NCI-H510A (cell line): ENCODE results near the gene NUDT8.
"Not testable (repeated sequence)": the region's sequence is repeated elsewhere in the genome, so short reads cannot be mapped to it uniquely, and the experiment has no call there.

ENCODE experiments used
- DNase-seq: peaks from one replicate; lab custom pipeline; 2025; lab: John Stamatoyannopoulos, UW

The NUDT8 gene

DNA sequence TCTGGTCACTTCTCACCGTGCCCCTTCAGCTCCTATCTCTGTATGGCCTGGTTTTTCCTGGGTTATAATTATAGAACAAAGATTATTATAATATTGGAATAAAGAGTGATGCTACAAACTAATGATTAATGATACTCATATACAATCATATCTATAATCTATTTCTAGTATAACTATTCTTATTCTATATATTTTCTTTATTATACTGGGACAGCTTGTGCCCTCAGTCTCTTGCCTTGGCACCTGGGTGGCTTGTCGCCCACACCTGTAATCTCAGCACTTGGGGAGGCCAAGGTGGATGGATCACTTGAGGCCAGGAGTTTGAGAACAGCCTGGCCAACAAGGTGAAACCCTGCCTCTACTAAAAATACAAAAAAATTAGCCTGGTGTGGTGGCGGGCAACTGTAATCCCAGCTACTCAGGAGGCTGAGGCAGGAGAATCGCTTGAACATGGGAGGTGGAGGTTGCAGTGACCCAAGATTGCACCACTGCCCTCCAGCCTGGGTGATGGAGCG lies 30.0 kb upstream of the NUDT8 start:
- not testable (repeated sequence) for DNase-seq

- no peak for DNase-seq
Measured at GRCh38 chr11:67657300-67657699, 27.6 kb upstream of the NUDT8 start.

DNA sequence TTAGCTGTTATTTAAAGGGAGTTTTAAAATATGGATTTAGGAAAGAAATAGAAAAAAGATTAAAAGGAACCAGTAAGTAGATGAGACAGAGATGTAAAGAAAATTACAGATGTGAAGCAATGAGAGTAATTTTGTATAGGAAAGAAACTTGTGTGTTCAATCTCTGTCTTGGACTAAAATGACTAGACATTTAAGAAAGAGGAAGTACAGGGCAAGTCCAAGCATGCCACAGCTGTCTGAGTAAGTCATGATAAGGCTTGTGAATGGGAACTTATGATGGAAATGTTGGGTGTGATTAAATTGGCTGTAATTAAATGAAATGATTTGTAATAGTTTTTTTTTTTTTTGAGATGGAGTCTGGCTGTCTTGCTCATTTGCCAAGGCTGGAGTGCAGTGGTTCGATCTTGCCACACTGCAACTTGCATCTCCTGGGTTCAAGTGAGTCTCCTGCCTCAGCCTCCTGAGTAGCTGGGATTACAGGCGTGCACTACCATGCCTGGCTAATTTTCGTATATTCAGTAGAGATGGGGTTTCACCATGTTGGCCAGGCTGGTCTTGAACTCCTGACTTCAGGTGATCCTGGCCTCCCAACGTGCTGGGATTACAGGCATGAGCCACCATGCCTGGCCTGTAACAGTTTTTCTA lies 26.7 kb upstream of the NUDT8 start:
- no peak for DNase-seq

DNA sequence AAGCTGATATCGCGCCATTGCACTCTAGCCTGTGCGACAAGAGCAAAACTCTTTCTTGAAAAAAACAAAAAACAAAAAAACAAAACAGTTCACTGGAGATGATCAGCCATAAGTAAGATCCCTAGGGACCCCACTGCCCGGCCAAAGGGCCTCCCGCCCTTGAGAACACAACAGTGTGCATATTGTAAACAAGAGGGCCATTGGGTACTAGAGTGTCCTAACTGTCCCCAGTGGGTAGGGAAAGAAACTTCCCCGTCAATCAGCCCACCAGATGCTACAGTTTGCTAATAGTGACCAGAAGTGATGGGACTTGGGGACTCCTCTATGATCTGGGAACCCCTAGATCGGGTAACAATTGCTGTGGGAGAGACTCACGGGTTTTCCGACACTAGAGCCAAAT lies 24.5 kb upstream of the NUDT8 start:
- DNase-seq, result no peak

DNA sequence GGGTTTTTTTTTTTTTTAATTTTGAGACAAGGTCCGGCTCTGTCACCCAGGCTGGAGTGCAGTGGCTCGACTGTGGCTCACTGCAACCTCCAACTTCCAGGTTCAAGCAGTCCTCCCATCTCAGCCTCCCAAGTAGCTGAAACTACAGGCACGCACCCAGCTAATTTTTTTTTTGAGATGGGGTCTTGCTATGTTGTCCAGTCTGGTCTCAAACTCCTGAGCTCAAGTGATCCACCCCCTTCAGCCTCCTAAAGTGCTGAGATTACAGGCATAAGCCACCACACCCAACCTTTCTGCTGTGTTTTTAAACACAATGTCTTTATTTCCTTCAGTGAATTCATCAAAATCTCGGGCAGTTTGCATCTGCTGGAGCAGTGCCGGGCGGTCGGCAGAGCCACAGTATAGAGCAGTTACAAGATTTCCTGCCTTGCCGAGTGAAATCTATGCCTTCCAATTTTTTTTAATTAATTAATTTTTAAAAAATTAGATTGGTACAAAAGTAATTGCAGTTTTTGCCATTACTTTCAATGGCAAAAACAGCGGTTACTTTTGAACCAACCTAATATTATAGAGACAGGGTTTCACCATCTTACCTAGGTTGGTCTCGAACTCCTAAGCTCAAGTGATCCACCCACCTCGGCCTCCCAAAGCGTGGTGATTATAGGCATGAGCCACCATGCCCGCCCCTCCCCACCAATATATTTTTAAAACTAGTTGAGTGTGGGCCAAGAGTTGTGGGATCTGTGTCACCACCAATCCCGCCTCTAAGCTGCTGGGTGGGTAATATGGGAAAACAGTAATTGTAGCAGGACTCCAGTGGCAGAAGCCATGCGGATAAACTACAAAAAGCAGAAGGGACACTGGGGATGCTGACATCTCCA lies 23.5 kb upstream of the NUDT8 start:
- DNase-seq, result no peak

- DNase-seq, result no peak
Measured at GRCh38 chr11:67651976-67652781, 22.4 kb upstream of the NUDT8 start.

DNA sequence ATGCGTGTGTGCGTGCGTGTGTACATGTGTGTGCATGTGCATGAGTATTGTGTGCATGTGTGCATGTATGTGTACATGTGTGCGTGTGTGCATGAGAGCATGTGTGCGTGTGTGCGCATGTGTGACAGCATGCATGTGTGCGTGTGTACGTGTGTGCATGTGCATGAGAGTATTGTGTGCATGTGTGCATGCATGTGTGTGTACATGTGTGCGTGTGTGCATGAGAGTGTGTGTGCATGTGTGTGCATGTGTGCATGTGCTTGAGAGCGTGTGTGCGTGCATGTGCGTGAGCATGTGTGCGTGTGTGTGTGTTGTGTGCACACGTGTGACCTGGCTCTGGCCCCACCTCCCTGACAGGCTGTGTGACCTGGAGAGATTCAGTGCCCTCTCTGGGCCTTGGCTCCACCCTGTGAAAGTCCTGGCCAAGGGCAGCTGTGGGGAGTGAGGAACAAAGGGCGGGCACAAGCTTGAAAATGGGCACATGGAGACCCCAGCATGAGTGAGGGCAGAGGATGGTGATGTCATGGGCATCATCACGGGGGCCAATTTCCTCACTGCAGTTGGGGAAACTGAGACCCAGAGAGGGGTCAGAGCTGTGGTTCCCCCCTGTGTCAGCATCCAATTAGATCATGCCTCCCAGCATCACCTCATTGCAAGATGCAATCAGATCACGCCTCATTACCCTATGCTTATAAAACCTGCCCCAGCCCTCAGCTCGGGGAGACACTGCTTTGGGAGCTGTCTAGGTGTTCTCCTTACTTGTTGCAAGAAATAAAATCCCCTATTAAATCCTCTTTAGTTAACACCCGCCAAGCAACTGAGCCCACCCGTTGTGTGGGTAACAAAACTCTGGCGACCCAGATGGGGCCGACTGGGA lies 20.1 kb upstream of the NUDT8 start:
- DNase-seq, result no peak

GRCh38 chr11:67648796-67649613 lies 19.3 kb upstream of the NUDT8 start:
- DNase-seq, result no peak

DNA sequence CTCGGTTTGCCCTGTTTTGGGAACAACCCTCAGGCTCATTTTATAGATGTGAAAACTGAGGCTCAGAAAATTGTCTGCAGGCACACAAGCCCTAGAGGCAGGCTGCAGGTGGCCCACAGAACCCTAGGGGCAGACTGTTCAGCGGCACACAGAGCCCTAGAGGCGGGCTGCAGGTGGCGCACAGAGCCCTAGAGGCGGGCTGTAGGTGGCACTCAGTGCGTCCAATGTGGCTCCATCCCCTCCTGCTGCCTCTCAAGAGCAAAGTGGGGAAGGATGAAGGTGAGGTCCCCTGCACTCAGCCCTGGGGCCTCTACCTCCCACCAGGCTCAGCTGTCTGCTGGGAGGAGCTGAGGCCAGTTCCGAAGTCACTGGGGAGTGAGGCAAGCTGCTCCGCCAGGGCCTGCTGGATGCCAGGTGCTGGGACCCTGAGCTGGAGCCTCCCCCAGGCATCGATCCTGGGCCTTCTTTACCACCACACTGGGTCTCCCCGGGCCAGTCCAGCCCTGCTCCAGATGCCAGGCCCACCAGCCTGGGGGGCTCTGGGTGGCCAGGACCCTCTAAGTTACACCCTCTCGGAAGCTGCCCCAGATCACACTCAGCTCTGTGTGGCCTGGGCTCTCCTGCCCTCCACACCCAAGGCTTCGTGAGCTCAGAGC lies 18.5 kb upstream of the NUDT8 start:
- peak; percentile 62 for DNase-seq

DNA sequence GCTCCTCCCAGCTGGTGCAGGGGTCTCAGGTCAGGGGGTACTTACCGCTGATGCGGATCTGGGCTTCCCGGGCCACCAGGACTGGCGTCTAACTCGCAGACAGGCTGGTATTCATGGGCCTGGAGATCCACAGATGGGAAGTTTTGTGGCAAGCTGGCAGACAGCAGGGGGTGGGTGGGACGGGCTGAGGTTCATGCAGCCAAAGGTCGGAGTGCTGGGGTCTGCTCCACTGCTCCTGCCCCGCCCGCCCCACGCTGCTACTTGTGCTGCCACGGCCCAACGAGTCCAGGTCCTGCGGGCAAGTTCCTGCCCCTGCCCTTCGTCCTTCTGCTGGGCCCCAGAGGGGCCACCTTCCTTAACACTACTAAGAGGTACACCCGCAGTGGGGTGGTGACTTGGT lies 17.7 kb upstream of the NUDT8 start:
- no peak for DNase-seq

DNA sequence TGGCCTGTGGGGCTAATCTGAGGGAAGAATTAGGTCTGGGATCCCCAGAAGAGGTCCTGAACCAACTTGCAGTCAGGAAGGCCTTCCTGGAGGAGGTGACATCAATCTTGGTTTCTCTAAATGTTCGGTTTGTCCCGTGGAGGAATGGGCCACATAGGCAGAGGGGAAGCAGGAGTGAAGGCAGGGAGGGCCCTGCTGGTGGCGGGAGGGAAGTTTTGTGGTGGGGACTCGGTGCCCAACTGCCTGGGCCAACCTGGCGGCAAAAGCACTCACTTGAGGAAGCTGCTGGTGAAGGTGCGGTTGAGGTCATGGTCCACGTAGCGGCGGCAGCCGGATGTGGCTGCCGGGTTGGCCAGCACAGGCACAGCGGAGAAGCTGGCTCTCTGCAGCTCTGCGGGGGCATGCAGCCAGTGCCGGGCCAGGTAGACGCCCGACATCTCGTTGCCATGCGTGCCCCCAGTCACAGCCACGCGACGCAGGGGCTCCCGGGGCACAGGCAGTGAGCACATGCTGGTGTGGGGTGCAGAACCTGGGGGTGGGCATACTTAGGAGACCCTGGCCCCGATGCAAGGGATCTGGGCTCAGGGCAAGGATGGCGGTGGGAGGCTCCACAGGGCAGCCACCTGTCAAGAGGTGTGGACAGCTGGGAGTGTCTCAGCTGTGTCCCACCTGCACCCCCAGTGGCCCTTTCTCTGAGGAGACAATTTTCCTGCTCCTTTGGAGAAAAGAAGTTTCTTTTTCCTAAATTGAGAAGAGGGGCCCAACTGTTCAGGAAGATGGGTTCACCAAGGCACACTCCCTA lies 17.0 kb upstream of the NUDT8 start:
- no peak for DNase-seq

DNA sequence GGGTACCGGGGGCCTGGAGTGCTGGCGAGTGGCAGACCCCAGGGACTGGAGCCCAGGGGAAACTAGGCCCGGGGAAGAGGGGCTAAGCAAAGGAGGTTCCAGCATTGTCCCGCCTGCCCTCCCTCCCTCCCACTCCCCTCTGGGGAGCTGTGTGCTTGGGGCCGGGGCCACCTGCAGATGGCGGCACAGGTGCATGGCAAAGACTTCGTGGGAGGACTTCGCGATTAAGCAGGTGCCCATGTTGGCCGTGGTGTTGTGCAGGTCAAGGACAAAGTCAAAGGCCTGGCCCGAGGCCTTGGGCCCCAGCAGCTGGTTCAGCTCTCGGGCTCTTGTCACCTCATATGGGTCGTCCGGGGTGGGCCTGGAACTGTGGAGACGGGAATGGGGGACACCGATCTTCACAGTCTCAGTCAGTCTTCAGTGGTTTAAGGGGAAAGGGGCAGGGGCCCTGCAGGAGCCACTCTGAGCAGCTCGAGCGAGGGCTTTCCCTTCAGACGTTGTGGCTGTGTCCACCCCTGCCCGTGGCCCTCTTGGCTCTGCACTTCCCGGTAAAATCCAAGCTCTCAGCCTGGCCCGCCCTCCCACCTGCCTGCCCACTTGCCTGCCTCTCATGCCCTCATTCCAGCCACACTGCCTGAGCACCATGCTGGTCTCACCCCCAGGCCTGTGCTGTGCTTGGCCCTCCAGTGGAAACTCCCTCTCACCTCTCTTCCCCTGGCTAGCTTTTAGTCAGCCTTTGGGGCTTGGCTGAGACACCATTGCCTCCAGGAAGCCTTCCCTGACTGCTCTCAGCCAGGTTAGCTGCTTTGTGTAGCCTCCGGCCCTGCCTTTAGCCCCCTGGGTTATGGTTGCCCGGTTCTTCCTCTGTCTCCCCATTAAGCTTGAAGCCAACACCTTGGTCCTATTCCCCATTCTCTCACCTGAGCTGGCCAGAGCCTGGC lies 16.1 kb upstream of the NUDT8 start:
- DNase-seq, result peak; percentile 9

GRCh38 chr11:67644472-67645418 lies 15.0 kb upstream of the NUDT8 start:
- DNase-seq, result no peak

- DNase-seq, result no peak
Measured at GRCh38 chr11:67644042-67644441, 14.3 kb upstream of the NUDT8 start.

DNA sequence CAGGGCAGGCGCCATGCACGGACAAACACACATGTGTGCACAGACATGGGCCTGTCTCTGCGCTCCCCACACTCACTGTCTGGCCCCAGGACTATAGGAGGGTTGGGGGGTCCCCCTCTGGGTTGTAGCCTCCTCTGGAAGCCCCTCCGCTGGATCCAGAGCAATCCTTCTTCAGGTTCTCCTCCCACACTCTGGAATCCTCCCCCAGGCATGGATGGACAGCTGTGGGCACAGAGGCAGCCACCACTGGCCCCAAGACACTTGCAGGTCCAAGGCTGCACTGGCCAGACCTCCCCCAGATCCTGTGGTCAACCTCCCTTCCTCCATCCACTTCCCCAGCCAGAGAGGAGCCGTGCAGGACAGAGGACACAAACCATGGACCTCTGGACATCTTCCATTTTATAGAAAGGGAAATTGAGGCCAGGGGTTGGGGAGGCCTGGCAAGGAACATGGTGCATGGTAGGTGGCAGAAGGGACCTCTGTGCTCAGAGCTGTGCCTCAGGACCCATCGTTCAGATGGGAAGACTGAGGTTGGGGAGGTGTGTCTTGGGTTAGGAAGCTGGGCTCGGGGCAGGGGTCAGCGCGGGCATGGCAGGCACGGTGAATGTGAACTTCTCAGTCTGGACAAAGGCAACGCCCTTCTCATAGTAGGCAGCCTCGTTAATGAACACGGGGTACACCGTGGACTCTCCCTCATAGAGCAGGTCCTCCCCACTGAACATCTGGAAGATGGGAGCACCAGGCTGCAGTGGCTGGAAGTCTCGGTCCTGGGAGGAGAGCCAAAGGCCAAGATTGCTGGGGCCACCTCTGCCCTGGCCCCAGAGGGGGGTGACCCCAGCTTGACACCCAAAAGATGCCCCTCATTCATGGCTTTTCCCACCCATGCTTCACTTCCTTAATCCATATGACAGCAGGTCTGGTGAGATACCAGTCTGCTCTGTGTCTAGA lies 12.7 kb upstream of the NUDT8 start:
- DNase-seq, result no peak
